ENCODE results near the gene PARP1. TPM values are rescaled to one million over a fixed set of nuclear protein-coding genes. Genes with fewer than 3 reads are reported as not detected.

PARP1 gene
- total RNA-seq, 4 donors from 2014 or later = 77.4 to 147 (median 95.6) TPM

- no peak for ATAC-seq
- Histone ChIP-seq H3K27me3 (peaks cover 14% of the 10 kb centered on the region), H3K27ac (no peak overlapping the region), H3K4me3 (no peak overlapping the region), H3K36me3 (no peaks in the 10 kb centered on the region), H3K9me3 (no peaks in the 10 kb centered on the region), H3K4me1 (no peaks in the 10 kb centered on the region)
- TF ChIP-seq EP300 (IDR thresholded peaks at IDR 0.05) (no peak), POLR2AphosphoS5 (IDR thresholded peaks at IDR 0.05) (no peak), CTCF (IDR thresholded peaks at IDR 0.05) (no peak), POLR2A (IDR thresholded peaks at IDR 0.05) (no peak)
- WGBS, 2 donors (ENCODE audit: low coverage in 1 of 2) = 33 to 44% methylated on average over 1 of the region's 1 CpG
Measured at GRCh38 chr1:226325178-226325577, 82.7 kb downstream of the PARP1 start.

DNA sequence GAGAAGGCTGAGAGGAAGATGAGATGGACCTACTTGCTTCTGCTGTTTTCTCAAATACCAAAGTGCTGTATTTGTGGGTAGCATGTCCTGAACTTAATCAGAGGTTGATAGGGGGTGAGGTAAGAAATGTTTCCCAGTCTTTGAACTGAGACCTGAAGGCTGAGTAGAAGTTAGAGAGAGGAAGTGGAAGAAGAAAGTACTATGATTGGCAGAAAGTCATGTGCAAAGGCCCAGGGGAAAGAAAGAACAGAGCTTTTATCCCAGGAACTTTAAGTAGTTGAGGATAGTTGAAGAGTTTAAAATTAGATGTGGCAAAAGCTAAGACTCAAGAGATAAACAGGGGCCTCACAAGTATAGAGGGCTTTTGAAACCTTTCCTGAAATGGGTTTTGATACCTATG is 83.4 kb downstream of the PARP1 start:
- no peaks in the 10 kb centered on the region for H3K9me3 ChIP-seq
- H3K36me3 ChIP-seq = no peaks in the 10 kb centered on the region
- TF ChIP-seq CTCF (IDR thresholded peaks at IDR 0.05) = no peak
- TF ChIP-seq POLR2A (IDR thresholded peaks at IDR 0.05) = no peak
- TF ChIP-seq EP300 (IDR thresholded peaks at IDR 0.05) = no peak
- no peak for TF ChIP-seq POLR2AphosphoS5 (IDR thresholded peaks at IDR 0.05)
- H3K27me3 ChIP-seq = peaks cover 14% of the 10 kb centered on the region
- H3K27ac ChIP-seq = no peak overlapping the region
- H3K4me3 ChIP-seq = no peak overlapping the region
- ATAC-seq = no peak
- H3K4me1 ChIP-seq = no peaks in the 10 kb centered on the region

DNA sequence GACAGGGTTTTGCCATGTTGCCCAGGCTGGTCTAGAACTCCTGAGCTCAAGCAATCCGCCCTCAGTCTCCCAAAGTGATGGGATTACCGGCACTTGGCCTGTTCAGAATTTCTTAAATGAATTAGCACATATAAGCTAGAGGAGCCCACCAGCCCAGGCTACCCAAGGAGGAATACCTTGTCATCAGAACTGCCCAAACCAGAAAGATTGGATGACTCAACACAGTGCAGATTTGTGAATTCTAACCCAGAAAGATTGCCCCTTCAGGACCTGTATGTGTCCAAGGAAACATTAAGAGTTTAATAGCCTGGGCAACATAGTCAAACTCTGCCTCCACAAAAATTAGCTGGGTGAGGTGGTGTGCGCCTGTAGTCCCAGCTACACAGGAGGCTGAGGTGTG is 84.9 kb downstream of the PARP1 start:
- no peaks in the 10 kb centered on the region for H3K4me1 ChIP-seq
- peaks cover 14% of the 10 kb centered on the region for H3K27me3 ChIP-seq
- H3K36me3 ChIP-seq = no peaks in the 10 kb centered on the region
- H3K9me3 ChIP-seq = no peaks in the 10 kb centered on the region
- no peak overlapping the region for H3K4me3 ChIP-seq
- no peak for TF ChIP-seq POLR2A (IDR thresholded peaks at IDR 0.05)
- no peak for TF ChIP-seq CTCF (IDR thresholded peaks at IDR 0.05)
- TF ChIP-seq EP300 (IDR thresholded peaks at IDR 0.05) = no peak
- TF ChIP-seq POLR2AphosphoS5 (IDR thresholded peaks at IDR 0.05) = no peak
- no peak overlapping the region for H3K27ac ChIP-seq
- WGBS, 2 donors (ENCODE audit: low coverage in 1 of 2) = no CpG with 5 or more reads among the region's 3 CpGs
- no peak for ATAC-seq

- Histone ChIP-seq H3K36me3 (no peaks in the 10 kb centered on the region), H3K27ac (no peak overlapping the region), H3K4me1 (no peaks in the 10 kb centered on the region), H3K9me3 (no peaks in the 10 kb centered on the region), H3K27me3 (peaks cover 14% of the 10 kb centered on the region), H3K4me3 (no peak overlapping the region)
- 87 to 94% methylated on average over 5 to 7 of the region's 10 CpGs for WGBS, 2 donors (ENCODE audit: low coverage in 1 of 2)
- TF ChIP-seq CTCF (IDR thresholded peaks at IDR 0.05) = no peak
- no peak for TF ChIP-seq EP300 (IDR thresholded peaks at IDR 0.05)
- TF ChIP-seq POLR2A (IDR thresholded peaks at IDR 0.05) = no peak
- no peak for TF ChIP-seq POLR2AphosphoS5 (IDR thresholded peaks at IDR 0.05)
- ATAC-seq = no peak
Measured at GRCh38 chr1:226320930-226321329, 87.0 kb downstream of the PARP1 start.

- Histone ChIP-seq H3K27me3 (peaks cover 14% of the 10 kb centered on the region), H3K36me3 (no peaks in the 10 kb centered on the region), H3K4me1 (no peaks in the 10 kb centered on the region), H3K27ac (no peak overlapping the region), H3K9me3 (no peaks in the 10 kb centered on the region), H3K4me3 (no peak overlapping the region)
- WGBS, 2 donors (ENCODE audit: low coverage in 1 of 2) = 83 to 89% methylated on average over 1 to 3 of the region's 5 CpGs
- no peak for TF ChIP-seq CTCF (IDR thresholded peaks at IDR 0.05)
- no peak for TF ChIP-seq POLR2A (IDR thresholded peaks at IDR 0.05)
- no peak for TF ChIP-seq EP300 (IDR thresholded peaks at IDR 0.05)
- TF ChIP-seq POLR2AphosphoS5 (IDR thresholded peaks at IDR 0.05) = no peak
- no peak for ATAC-seq
Measured at GRCh38 chr1:226318471-226318870, 89.4 kb downstream of the PARP1 start.
